Measurements from ENCODE around the gene DCC.

Gene DCC

GRCh38 chr18:52945552-52945951 is 605.6 kb downstream of the DCC start:
- no peak for DNase-seq

DNA sequence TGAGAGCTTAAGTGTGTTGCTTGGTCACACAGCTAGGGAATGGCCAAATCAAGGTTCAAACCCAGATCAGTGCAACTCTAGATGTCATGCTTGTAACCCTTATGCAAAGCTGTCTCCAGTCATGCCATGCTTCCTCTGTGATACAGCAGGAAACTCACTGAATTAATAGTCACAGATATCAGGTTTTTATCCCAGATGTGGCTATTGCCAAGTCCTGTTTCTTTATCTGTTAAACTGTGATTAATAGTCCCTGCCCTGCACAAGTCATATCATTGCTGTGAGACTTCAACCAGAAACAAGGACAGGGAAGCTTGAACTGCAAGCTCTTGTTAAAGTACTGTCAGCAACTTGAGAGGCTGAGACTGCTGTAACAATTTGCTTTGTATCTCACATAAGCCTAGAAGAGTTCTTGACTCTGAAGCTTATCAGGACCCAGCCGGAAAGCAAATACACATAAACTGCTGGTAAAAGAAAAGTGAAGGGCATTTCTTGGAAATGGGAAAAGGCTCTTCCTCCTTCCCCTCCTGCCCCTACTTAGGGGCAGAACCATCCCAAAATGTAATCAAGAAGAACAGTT is 609.0 kb downstream of the DCC start:
- DNase-seq: no peak

GRCh38 chr18:52950155-52950554 is 610.2 kb downstream of the DCC start:
- DNase-seq: no peak

DNA sequence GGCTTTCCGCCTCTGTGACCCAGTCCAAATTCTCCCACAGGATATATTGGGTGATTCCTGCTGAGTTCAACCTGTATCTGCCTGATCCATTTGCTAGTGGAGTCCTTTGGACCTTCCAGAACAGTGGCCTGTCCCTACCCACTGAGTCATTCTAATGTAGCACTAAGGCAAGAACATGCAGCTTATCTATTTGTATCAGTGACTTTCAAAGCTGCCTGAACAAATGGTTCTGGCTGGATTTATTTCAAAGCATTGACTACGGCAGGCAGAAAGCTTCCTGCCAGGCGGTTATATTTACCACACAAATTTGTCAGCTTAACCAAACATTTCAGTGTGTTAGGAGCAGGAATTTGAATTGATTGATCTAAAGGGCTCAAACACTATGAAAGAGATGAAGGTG is 613.4 kb downstream of the DCC start:
- DNase-seq: no peak

DNA sequence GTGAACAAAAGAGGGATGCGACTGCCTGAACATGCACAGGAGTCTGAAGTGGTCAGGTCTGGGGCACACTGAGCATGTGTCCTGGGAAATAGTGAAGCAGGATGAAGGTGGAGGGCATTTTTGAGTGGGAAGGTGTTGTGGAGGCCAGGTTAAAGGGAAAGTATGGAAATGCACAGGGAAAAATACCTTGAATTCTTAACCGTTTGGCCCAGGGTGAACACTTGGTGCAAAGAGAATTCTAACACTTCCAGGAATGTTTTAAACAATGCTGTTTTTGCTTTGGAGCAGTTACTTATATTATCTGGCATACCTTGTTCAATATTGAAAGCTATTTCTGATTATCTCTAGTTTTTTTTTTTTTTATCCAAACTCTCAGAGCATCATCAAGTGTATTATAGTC is 623.5 kb downstream of the DCC start:
- no peak for DNase-seq

DNA sequence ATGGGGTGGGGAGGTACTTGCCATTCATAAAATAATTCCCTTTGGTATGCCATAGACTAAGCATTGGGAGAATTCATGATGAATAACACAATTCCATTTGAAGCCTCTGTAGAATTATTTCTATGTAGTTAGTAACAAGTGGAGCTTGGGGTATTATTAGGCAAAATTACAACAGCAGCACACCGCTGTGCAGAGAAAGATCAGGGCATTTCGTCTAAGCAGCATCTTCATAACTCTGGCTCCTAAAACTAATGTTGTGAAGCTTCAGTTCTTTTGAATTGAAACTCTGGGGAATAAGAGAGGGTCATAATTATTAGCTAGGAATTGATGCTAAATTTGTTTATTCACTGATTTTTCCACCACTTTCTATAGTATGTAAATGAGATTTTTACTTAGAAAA is 630.7 kb downstream of the DCC start:
- no peak for DNase-seq

DNA sequence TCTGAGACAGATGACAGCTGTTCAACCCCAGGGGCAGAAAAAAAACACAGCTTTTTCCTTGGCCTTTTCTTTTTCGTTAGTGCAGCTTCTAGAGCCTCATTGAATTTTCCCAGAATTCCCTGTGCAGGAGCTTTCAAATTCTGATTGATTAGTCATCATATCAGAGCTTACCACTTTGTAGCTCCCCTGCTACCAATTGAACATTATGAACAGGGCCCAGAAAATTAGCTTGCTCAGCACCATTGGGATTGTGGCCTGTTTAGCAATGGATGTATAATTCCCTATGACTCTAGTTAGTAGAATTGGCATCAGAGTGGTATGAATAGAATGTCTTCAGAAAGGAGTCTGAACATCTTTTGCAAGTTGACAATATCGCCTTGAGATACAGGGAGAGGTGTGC is 631.1 kb downstream of the DCC start:
- no peak for DNase-seq

GRCh38 chr18:52979892-52980291 is 639.9 kb downstream of the DCC start:
- no peak for DNase-seq

- DNase-seq: no peak
Observed at GRCh38 chr18:52991246-52991645, 651.2 kb downstream of the DCC start.

GRCh38 chr18:52992041-52992440 is 652.0 kb downstream of the DCC start:
- no peak for DNase-seq

DNA sequence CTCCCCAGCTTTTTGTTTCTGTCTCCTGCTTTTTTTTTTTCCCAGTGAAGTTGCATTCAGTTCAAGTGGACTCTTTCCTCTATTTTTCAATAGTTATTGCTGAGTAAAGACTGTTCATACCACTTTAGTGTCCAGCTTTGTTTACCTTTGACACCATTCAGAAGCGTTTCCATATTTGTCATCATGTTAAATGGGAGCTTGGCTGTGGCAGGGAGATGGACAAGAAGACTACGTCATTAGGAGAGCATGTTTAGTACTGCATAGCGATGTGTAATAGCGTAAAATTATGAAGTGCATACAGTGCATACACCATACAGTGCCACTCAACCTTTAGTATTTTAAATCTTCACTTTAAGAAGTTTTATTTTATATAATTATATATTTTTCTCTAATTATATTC is 655.9 kb downstream of the DCC start:
- DNase-seq: no peak

DNA sequence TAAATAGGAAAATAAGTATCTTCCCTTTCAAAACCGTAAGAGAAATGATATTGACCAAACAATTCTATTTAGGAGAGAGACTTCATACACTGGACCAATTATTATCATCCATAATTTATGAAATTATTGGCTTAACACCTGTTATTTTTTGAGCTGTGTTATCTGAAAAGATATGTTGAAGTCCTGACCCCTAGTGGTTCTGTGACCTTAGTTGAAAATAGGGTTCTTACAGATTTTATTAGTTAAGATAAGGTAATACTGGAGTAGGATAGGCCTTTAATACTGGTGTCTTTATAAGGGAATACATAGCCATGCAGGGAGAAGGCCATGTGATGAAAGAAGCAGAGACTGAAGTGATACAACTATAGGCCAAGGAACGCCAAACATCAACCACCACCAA is 659.6 kb downstream of the DCC start:
- DNase-seq: no peak

- no peak for DNase-seq
Observed at GRCh38 chr18:53004798-53005197, 664.8 kb downstream of the DCC start.

- DNase-seq: no peak
Observed at GRCh38 chr18:53018791-53019190, 678.8 kb downstream of the DCC start.

GRCh38 chr18:53025247-53025646 is 685.2 kb downstream of the DCC start:
- DNase-seq: no peak

GRCh38 chr18:53028565-53028964 is 688.6 kb downstream of the DCC start:
- no peak for DNase-seq

GRCh38 chr18:53033128-53033527 is 693.1 kb downstream of the DCC start:
- DNase-seq: no peak

GRCh38 chr18:53038608-53039007 is 698.6 kb downstream of the DCC start:
- DNase-seq: no peak

DNA sequence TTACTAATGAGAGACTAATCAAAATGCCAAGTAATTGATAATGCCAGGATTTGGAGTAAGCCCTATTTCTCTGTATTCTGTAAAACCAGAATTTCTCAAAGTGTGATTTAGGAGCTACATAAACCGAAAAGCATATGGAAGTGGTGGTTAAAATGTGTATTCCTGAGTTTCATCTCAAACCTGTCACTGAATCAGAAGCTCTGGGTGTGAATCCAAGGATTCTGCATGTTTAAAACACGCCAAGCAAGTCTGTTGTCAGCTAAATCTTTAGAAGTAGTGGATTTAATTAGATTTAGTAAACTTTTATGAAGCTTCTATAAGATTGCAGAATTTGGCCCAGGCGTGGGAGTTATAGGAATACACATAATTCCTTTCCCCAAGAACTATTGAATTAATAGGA is 700.3 kb downstream of the DCC start:
- no peak for DNase-seq

GRCh38 chr18:53056064-53056463 is 716.1 kb downstream of the DCC start:
- no peak for DNase-seq

DNA sequence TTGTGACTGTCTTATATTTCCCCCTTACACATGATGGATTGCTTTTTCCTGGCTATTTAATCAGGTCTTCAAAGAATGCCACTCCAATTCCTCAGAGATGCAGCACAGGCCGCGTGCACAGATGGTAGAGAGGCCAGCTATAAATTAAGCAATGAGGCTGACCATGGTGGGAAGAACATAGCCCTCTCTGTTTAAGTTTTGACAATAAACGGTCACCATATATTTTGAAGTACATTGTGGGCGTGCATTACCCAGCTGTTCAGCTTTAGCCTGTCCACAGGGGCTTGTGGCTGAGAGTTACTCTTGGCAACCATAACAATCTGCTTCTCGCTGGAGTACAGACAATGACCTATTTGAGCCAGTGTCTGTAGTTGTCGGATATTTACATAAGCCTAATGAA is 730.8 kb downstream of the DCC start:
- DNase-seq: no peak

- no peak for DNase-seq
Observed at GRCh38 chr18:53080687-53081086, 740.7 kb downstream of the DCC start.

- DNase-seq: no peak
Observed at GRCh38 chr18:53093636-53094035, 753.6 kb downstream of the DCC start.

DNA sequence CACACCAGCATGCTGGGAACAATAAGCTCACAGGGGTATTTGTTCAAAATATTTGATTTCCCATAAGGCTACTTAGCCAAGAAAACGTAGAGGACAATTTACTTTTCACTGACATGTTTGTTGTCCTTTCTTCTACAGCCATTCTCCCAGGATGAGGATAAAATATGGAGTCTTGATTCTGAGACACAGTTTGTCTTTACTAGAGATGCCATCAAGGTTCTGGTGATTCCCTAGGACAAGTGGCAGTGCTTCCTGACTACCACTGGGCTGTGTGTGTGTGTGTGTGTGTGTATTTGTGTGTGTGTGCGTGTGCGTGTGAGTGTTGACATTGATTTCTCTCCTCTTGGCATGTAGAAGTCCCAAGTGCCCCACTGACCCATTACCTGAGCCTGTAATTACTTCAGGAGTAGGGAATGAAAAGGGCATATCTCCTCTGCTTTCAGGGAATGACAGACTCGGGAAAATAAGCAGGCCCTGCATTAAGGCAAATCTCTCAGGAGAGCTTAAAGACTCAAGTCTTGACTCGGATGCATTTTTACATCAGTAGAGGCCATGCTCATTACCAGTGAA is 761.6 kb downstream of the DCC start:
- DNase-seq: no peak

DNA sequence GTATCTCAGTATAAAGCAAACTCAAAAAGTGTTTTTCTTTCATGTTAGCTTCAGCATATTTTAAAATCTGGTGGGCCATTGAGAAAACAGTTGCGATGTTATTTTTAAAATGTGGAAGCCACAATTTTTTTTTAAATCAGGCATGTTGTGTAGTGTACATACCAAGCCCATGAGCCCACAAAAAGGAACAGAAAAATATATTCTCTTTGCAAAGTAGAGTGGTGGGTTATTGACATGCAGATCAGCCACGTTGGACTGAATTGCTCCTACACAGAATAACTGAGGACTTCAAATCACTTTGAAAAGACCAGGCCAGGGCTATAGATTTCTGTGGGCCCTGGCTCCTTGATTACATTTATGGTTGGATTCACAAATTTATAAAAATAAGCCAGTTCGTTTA is 774.4 kb downstream of the DCC start:
- no peak for DNase-seq
